ENCODE measurements around the gene UBE2E2.

The UBE2E2 gene

GRCh38 chr3:23487015-23487414, 283.9 kb downstream of the UBE2E2 start:
- peaks cover 20% of the 10 kb centered on the region for H3K36me3 ChIP-seq
- no peaks in the 10 kb centered on the region for H4K20me1 ChIP-seq
- H3K27ac ChIP-seq: no peak overlapping the region

GRCh38 chr3:23488618-23489017, 285.5 kb downstream of the UBE2E2 start:
- Histone ChIP-seq H3K9ac (no peak overlapping the region), H3K27me3 (no peaks in the 10 kb centered on the region), H3K36me3 (peaks cover 20% of the 10 kb centered on the region), H3K4me2 (no peak overlapping the region), H3K9me3 (peaks cover 37% of the 10 kb centered on the region), H4K20me1 (no peaks in the 10 kb centered on the region), H3K4me1 (no peaks in the 10 kb centered on the region), H3K27ac (no peak overlapping the region), H3K4me3 (no peak overlapping the region)
- TF ChIP-seq Cebpa-rat (IDR thresholded peaks at IDR 0.05): no peak

More at GRCh38 chr3:23487015-23487414, 283.9 kb downstream of the UBE2E2 start:
- peaks cover 4% of the 10 kb centered on the region; the same call in 1 of the 2 replicates for H3K4me1 ChIP-seq
- no peaks in the 10 kb centered on the region for H3K27me3 ChIP-seq
- TF ChIP-seq Cebpa-rat (IDR thresholded peaks at IDR 0.05): no peak
- 0 out of 2 replicates have a peak overlapping the region, but pooled peaks have one; percentile 7 for H3K4me3 ChIP-seq
- no peak overlapping the region for H3K4me2 ChIP-seq
- H3K9ac ChIP-seq: no peak overlapping the region
- H3K9me3 ChIP-seq: peaks cover 37% of the 10 kb centered on the region

GRCh38 chr3:23489300-23490158, 286.4 kb downstream of the UBE2E2 start:
- TF ChIP-seq Cebpa-rat (IDR thresholded peaks at IDR 0.05): no peak
- Histone ChIP-seq H3K9me3 (peaks cover 34% of the 10 kb centered on the region), H3K4me3 (no peak overlapping the region), H3K4me2 (no peak overlapping the region), H3K36me3 (peaks cover 20% of the 10 kb centered on the region), H3K27me3 (no peaks in the 10 kb centered on the region), H4K20me1 (no peaks in the 10 kb centered on the region), H3K27ac (no peak overlapping the region), H3K9ac (no peak overlapping the region), H3K4me1 (no peaks in the 10 kb centered on the region)

- Histone ChIP-seq H3K9me3 (peaks cover 24% of the 10 kb centered on the region), H3K4me3 (no peak overlapping the region), H3K27ac (no peak overlapping the region), H3K27me3 (no peaks in the 10 kb centered on the region), H3K9ac (no peak overlapping the region), H3K4me1 (no peaks in the 10 kb centered on the region), H3K4me2 (no peak overlapping the region), H4K20me1 (no peaks in the 10 kb centered on the region), H3K36me3 (peaks cover 20% of the 10 kb centered on the region)
- no peak for TF ChIP-seq Cebpa-rat (IDR thresholded peaks at IDR 0.05)
Observed at GRCh38 chr3:23490459-23490858, 287.3 kb downstream of the UBE2E2 start.

GRCh38 chr3:23492057-23492456, 288.9 kb downstream of the UBE2E2 start:
- no peak for TF ChIP-seq Cebpa-rat (IDR thresholded peaks at IDR 0.05)
- H3K27ac ChIP-seq: no peak overlapping the region
- no peaks in the 10 kb centered on the region for H3K4me1 ChIP-seq
- no peak overlapping the region for H3K4me3 ChIP-seq
- H3K9ac ChIP-seq: no peak overlapping the region
- no peaks in the 10 kb centered on the region for H3K27me3 ChIP-seq
- H3K36me3 ChIP-seq: peaks cover 6% of the 10 kb centered on the region; the same call in 1 of the 2 replicates
- peaks cover 8% of the 10 kb centered on the region for H3K9me3 ChIP-seq
- no peaks in the 10 kb centered on the region for H4K20me1 ChIP-seq
- no peak overlapping the region for H3K4me2 ChIP-seq

GRCh38 chr3:23493889-23494288, 290.8 kb downstream of the UBE2E2 start:
- no peaks in the 10 kb centered on the region for H3K27me3 ChIP-seq
- no peaks in the 10 kb centered on the region for H3K4me1 ChIP-seq
- H3K4me3 ChIP-seq: no peak overlapping the region
- no peaks in the 10 kb centered on the region for H4K20me1 ChIP-seq
- H3K36me3 ChIP-seq: no peaks in the 10 kb centered on the region
- H3K27ac ChIP-seq: no peak overlapping the region
- no peak for TF ChIP-seq Cebpa-rat (IDR thresholded peaks at IDR 0.05)
- H3K9ac ChIP-seq: no peak overlapping the region
- H3K4me2 ChIP-seq: no peak overlapping the region
- H3K9me3 ChIP-seq: no peaks in the 10 kb centered on the region

GRCh38 chr3:23494967-23495366, 291.8 kb downstream of the UBE2E2 start:
- no peak overlapping the region for H3K27ac ChIP-seq
- H4K20me1 ChIP-seq: no peaks in the 10 kb centered on the region
- no peaks in the 10 kb centered on the region for H3K36me3 ChIP-seq
- no peaks in the 10 kb centered on the region for H3K9me3 ChIP-seq
- H3K27me3 ChIP-seq: no peaks in the 10 kb centered on the region
- no peak overlapping the region for H3K4me2 ChIP-seq
- no peak overlapping the region for H3K4me3 ChIP-seq
- no peak for TF ChIP-seq Cebpa-rat (IDR thresholded peaks at IDR 0.05)
- H3K9ac ChIP-seq: no peak overlapping the region
- H3K4me1 ChIP-seq: no peaks in the 10 kb centered on the region

GRCh38 chr3:23495507-23495906, 292.4 kb downstream of the UBE2E2 start:
- Histone ChIP-seq H3K36me3 (no peaks in the 10 kb centered on the region), H3K9ac (no peak overlapping the region), H3K4me2 (no peak overlapping the region), H3K4me1 (no peaks in the 10 kb centered on the region), H3K4me3 (no peak overlapping the region), H4K20me1 (no peaks in the 10 kb centered on the region), H3K27me3 (no peaks in the 10 kb centered on the region), H3K27ac (no peak overlapping the region), H3K9me3 (no peaks in the 10 kb centered on the region)
- no peak for TF ChIP-seq Cebpa-rat (IDR thresholded peaks at IDR 0.05)

- Histone ChIP-seq H3K9me3 (no peaks in the 10 kb centered on the region), H3K27ac (no peak overlapping the region), H3K4me2 (no peak overlapping the region), H3K4me1 (no peaks in the 10 kb centered on the region), H4K20me1 (no peaks in the 10 kb centered on the region), H3K27me3 (no peaks in the 10 kb centered on the region), H3K36me3 (no peaks in the 10 kb centered on the region), H3K4me3 (no peak overlapping the region), H3K9ac (no peak overlapping the region)
- TF ChIP-seq Cebpa-rat (IDR thresholded peaks at IDR 0.05): no peak
Observed at GRCh38 chr3:23496165-23496564, 293.0 kb downstream of the UBE2E2 start.

GRCh38 chr3:23497156-23497555, 294.0 kb downstream of the UBE2E2 start:
- Histone ChIP-seq H3K4me2 (no peak overlapping the region), H4K20me1 (no peaks in the 10 kb centered on the region), H3K9me3 (no peaks in the 10 kb centered on the region), H3K27me3 (no peaks in the 10 kb centered on the region), H3K36me3 (no peaks in the 10 kb centered on the region), H3K4me3 (no peak overlapping the region), H3K4me1 (no peaks in the 10 kb centered on the region), H3K27ac (no peak overlapping the region), H3K9ac (no peak overlapping the region)
- no peak for TF ChIP-seq Cebpa-rat (IDR thresholded peaks at IDR 0.05)

Data from BLaER1 (cell line).